CD8-positive, alpha-beta memory T cell (primary cell): Measurements from ENCODE around the gene TPSD1. TPM values are rescaled to one million over a fixed set of nuclear protein-coding genes. Genes with fewer than 3 reads are reported as not detected.

Experiments used
- CTCF ChIA-PET: fragments of 350-600 bp; sonication (Branson Sonifier 250); formaldehyde crosslinking; loops from one replicate; lab custom pipeline; 2021; ENCODE audit warnings: antibody characterized with exemption; lab: Charles Lee
- POLR2A ChIA-PET: fragments of 350-600 bp; sonication (Branson Sonifier 250); formaldehyde crosslinking; loops from one replicate; lab custom pipeline; 2021; ENCODE audit warnings: antibody characterized with exemption; lab: Charles Lee
- DNase-seq, 5 donors: peaks; one replicate each; pipeline versions ENCODE4 v3.0.0 to v3.0.0-alpha.2; 2020 to 2022; ENCODE audit warnings: mixed read lengths in 1 of 5
- H3K27ac ChIP-seq: one replicate; pipeline ENCODE4 v1.7.0; 2013; ENCODE audit warnings: low read depth, mild to moderate bottlenecking, low read length, moderate library complexity
- H3K27me3 ChIP-seq: 2 replicates; pipeline ENCODE4 v1.7.0; 2013; ENCODE audit warnings: low read length, mild to moderate bottlenecking; ENCODE audit not compliant: insufficient read depth, poor library complexity, severe bottlenecking
- H3K36me3 ChIP-seq: 2 replicates; pipeline ENCODE4 v1.7.0; 2013; ENCODE audit warnings: mild to moderate bottlenecking, low read length, moderate library complexity; ENCODE audit not compliant: insufficient read depth
- H3K4me1 ChIP-seq: 2 replicates; pipeline ENCODE4 v1.7.0; 2013; ENCODE audit warnings: mild to moderate bottlenecking, low read length, moderate library complexity; ENCODE audit not compliant: insufficient read depth
- H3K4me3 ChIP-seq: 2 replicates; pipeline ENCODE4 v1.7.0; 2013; ENCODE audit warnings: mild to moderate bottlenecking, low read length
- H3K9me3 ChIP-seq: 2 replicates; pipeline ENCODE4 v1.7.0; 2013; ENCODE audit warnings: mild to moderate bottlenecking, low read length
- H3K27ac Mint-ChIP-seq, 8 donors: one replicate each; pipeline ENCODE4 v1.8.0; 2020 to 2021; ENCODE audit warnings: mixed read lengths in 8 of 8, mild to moderate bottlenecking in 6 of 8, inconsistent platforms in 3 of 8, moderate library complexity in 3 of 8
- H3K27me3 Mint-ChIP-seq, 2 donors: one replicate each; pipeline ENCODE4 v1.8.0; 2020 to 2021; ENCODE audit warnings: mixed read lengths in 2 of 2, mild to moderate bottlenecking in 1 of 2, moderate library complexity in 1 of 2
- H3K36me3 Mint-ChIP-seq, 3 donors: one replicate each; pipeline ENCODE4 v1.8.0; 2020 to 2021; ENCODE audit warnings: mixed read lengths in 3 of 3, inconsistent platforms in 1 of 3, mild to moderate bottlenecking in 1 of 3
- H3K4me1 Mint-ChIP-seq, 3 donors: one replicate each; pipeline ENCODE4 v1.8.0; 2020 to 2021; ENCODE audit warnings: mixed read lengths in 3 of 3, inconsistent platforms in 1 of 3, mild to moderate bottlenecking in 1 of 3
- H3K4me3 Mint-ChIP-seq, 7 donors: one replicate each; pipeline ENCODE4 v1.8.0; 2020 to 2021; ENCODE audit warnings: mixed read lengths in 7 of 7, mild to moderate bottlenecking in 6 of 7, moderate library complexity in 4 of 7, inconsistent platforms in 2 of 7
- H3K9me3 Mint-ChIP-seq, 5 donors: one replicate each; pipeline ENCODE4 v1.8.0; 2020 to 2022; ENCODE audit warnings: mixed read lengths in 5 of 5, mild to moderate bottlenecking in 3 of 5, moderate library complexity in 2 of 5, inconsistent platforms in 1 of 5
- polyA plus RNA-seq: library from polyadenylated mRNA; unstranded; fragments of 300-500 nt; fragmentation: Illumina TruSeq; gene quantifications from one replicate; pipeline ENCODE4 v1.2.3, GENCODE V29; 2021
- total RNA-seq, 2 experiments: library from RNA; stranded (reverse); gene quantifications; one replicate each; pipeline ENCODE4 v1.2.3, GENCODE V29; 2021

Gene TPSD1
- total and polyA plus RNA-seq, 3 experiments from 2014 or later: not detected

DNA sequence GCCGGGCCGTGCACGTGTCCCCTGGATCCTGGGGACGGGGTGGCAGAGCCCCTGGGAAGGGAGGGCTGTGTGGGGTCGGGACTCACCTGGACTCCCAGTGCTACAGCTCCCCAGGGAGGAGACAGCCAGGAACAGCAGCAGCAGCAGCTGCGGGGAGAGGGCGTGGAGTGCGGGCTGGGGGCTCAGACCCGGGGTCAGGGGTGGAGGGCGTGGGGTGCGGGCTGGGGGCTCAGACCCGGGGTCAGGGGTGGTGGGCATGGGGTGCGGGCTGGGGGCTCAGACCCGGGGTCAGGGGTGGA, 20.7 kb downstream of the TPSD1 start:
- Histone ChIP-seq H3K36me3 (no peaks in the 10 kb centered on the region), H3K27ac (no peak overlapping the region), H3K4me1 (no peaks in the 10 kb centered on the region), H3K27me3 (peaks cover 4% of the 10 kb centered on the region), H3K4me3 (no peak overlapping the region), H3K9me3 (no peaks in the 10 kb centered on the region)
- DNase-seq: no peak
- no peaks in the 10 kb centered on the region for H3K36me3 Mint-ChIP-seq
- H3K4me3 Mint-ChIP-seq: no peak overlapping the region
- peaks cover 12 to 18% of the 10 kb centered on the region in 2 donors for H3K27me3 Mint-ChIP-seq
- POLR2A ChIA-PET: no interaction called here
- H3K9me3 Mint-ChIP-seq: peaks cover 0 to 2% (median 0%) of the 10 kb centered on the region in 5 donors
- peaks cover 0 to 5% (median 0%) of the 10 kb centered on the region in 3 donors for H3K4me1 Mint-ChIP-seq
- CTCF ChIA-PET: no interaction called here
- H3K27ac Mint-ChIP-seq: no peak overlapping the region

DNA sequence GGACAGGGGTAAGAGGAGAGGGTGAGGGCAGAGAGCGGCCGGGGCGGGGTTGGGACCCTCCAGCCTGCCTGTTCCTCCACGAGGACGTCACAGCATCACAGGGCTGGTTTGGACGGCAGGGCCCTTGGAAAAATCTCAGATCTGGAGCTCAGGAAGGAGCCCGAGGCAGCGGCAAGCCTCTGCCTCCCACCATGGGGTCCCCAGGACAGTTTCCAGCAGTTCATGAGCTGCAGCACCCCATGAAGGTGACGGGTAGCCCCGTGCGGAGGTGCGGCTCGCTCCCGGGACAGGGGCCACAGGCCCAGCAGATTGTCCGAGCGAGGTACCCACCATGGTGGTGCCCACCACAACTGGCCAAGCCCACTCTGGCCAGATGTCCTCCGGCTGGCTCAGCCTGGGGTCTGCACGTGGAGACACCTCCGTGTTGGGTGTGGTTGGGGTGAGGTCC, 21.3 kb downstream of the TPSD1 start:
- POLR2A ChIA-PET: no interaction called here

DNA sequence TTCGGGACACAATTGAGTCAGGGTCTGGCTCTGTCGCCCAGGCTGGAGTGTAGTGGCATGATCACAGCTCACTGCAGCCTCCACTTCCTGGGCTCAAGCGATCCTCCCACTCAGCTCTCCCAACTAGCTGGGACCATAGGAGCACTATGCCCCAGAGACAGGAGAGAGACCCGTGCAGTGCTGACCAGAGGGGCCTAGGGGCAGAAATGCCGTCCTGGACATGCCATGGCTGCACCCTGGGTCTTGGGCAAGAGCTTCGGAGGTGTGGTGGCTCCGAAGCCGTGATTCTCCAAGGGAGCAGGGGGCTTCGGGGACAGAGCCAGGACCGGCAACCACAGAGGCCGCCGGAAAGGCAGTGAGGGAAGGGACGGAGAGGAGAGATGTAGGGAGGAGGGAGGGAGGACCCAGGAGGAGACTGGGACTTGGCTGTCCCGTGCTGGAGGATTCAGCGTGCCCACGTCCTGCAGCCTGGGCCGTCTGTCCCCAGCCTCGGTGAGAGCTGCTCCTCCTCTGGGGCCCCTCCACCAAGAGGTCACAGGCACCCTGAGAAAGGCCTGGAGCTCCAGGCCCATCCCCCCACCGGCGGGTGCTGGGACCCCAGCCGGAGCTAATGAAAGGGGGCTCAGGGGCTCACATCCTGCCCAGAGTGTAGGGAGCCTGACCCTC, 21.9 kb downstream of the TPSD1 start:
- Histone ChIP-seq H3K4me3 (no peak overlapping the region), H3K27ac (no peak overlapping the region), H3K27me3 (peaks cover 4% of the 10 kb centered on the region), H3K36me3 (no peaks in the 10 kb centered on the region), H3K4me1 (no peaks in the 10 kb centered on the region), H3K9me3 (no peaks in the 10 kb centered on the region)
- Mint-ChIP-seq H3K36me3 (no peaks in the 10 kb centered on the region), H3K27ac (no peak overlapping the region), H3K4me1 (peaks cover 0 to 3% (median 0%) of the 10 kb centered on the region in 3 donors), H3K4me3 (no peak overlapping the region), H3K9me3 (peaks cover 0 to 2% (median 0%) of the 10 kb centered on the region in 5 donors), H3K27me3 (peaks cover 12 to 20% of the 10 kb centered on the region in 2 donors)
- no peak for DNase-seq
- ChIA-PET CTCF (no interaction called here), POLR2A (no interaction called here)

More for the DNA sequence above, 21.3 kb downstream of the TPSD1 start:
- no peak overlapping the region for H3K27ac ChIP-seq
- H3K9me3 ChIP-seq: no peaks in the 10 kb centered on the region
- peaks cover 4% of the 10 kb centered on the region for H3K27me3 ChIP-seq
- Mint-ChIP-seq H3K4me3 (no peak overlapping the region), H3K36me3 (no peaks in the 10 kb centered on the region), H3K4me1 (peaks cover 0 to 5% (median 0%) of the 10 kb centered on the region in 3 donors), H3K27me3 (peaks cover 12 to 18% of the 10 kb centered on the region in 2 donors), H3K27ac (no peak overlapping the region), H3K9me3 (peaks cover 0 to 2% (median 0%) of the 10 kb centered on the region in 5 donors)
- DNase-seq: no peak
- CTCF ChIA-PET: no interaction called here
- H3K4me1 ChIP-seq: no peaks in the 10 kb centered on the region
- H3K36me3 ChIP-seq: no peaks in the 10 kb centered on the region
- H3K4me3 ChIP-seq: no peak overlapping the region

DNA sequence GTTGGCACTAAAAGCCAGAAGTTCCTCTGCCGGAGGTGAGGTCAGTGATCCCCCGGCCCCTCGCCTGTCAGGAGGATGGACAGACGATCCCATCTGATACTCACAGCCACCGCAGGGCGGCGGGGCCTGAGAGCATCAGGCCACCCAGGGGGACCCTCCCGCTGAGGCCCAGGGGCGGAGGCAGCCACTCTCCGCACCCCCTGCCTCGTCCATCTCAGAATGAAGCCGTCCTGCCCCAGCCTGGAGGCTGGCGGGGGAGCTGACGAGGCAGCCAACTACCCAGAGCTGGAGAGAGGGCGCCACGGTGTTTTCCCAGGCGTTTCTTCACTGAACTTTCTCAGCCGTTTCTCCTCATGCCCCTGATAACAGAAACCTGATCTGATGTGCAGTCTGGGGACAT, 22.6 kb downstream of the TPSD1 start:
- Histone ChIP-seq H3K4me3 (no peak overlapping the region), H3K27ac (no peak overlapping the region), H3K27me3 (peaks cover 4% of the 10 kb centered on the region), H3K36me3 (no peaks in the 10 kb centered on the region), H3K9me3 (no peaks in the 10 kb centered on the region), H3K4me1 (no peaks in the 10 kb centered on the region)
- Mint-ChIP-seq H3K27ac (no peak overlapping the region), H3K4me1 (no peaks in the 10 kb centered on the region), H3K9me3 (peaks cover 0 to 2% (median 0%) of the 10 kb centered on the region in 5 donors), H3K4me3 (no peak overlapping the region), H3K27me3 (peaks cover 5 to 15% of the 10 kb centered on the region in 2 donors), H3K36me3 (no peaks in the 10 kb centered on the region)
- DNase-seq: no peak
- CTCF ChIA-PET: no interaction called here
- POLR2A ChIA-PET: interaction anchor here (0.6 kb wide), 1 partner anchor 151 kb away, joined by 3 read pairs; no protein-coding TSS in a partner anchor

DNA sequence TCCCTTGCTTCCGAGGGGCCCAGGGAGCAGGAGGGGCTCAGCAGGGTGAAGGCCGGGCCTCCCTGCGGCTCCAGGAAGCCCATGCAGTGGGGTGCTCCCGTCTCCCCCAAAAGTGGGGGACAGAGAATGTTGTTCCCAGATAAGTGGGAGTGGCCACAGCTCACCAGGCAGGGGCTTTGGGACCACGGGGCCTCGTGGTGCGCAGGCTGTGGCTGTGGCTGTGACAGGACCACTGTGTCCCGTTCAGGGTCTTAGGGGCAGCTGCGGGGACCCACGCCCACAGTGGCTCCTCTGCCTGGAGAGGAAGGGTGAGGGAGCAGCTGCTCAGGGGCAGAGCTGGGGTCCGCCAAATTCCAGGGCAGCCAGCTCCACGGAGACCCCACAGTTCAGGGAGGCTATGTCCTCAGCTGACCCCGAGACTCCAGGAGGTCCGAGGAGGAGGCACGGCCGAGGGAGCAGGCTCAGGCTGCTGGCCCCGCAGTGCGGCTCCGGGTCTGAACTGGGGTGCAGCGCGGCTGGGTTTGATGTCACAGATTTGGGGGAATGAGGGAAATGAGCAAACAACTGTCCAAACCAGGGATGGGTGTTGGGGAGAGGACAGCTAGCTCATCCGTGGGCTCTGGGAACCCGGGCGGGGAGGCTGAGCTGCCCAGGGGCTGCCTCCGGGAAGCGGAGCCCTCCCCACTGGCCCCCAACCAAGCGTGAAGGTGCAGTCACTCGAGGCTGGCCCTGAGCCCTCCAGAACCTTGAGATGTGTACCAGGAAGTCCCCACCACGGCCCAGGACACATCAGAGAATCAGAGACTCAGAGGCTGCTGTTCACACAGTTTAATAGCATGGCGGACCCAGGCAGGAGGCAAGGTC, 23.4 kb downstream of the TPSD1 start:
- H3K27me3 ChIP-seq: peaks cover 4% of the 10 kb centered on the region
- ChIA-PET CTCF (no interaction called here), POLR2A (no interaction called here)
- no peak overlapping the region for H3K4me3 ChIP-seq
- H3K36me3 ChIP-seq: no peaks in the 10 kb centered on the region
- DNase-seq: no peak
- H3K9me3 ChIP-seq: no peaks in the 10 kb centered on the region
- H3K4me1 ChIP-seq: no peaks in the 10 kb centered on the region
- no peaks in the 10 kb centered on the region for H3K36me3 Mint-ChIP-seq
- peaks cover 0 to 2% (median 0%) of the 10 kb centered on the region in 5 donors for H3K9me3 Mint-ChIP-seq
- H3K4me3 Mint-ChIP-seq: no peak overlapping the region
- no peak overlapping the region for H3K27ac ChIP-seq
- H3K27me3 Mint-ChIP-seq: peaks cover 3 to 15% of the 10 kb centered on the region in 2 donors
- no peaks in the 10 kb centered on the region for H3K4me1 Mint-ChIP-seq
- H3K27ac Mint-ChIP-seq: no peak overlapping the region

DNA sequence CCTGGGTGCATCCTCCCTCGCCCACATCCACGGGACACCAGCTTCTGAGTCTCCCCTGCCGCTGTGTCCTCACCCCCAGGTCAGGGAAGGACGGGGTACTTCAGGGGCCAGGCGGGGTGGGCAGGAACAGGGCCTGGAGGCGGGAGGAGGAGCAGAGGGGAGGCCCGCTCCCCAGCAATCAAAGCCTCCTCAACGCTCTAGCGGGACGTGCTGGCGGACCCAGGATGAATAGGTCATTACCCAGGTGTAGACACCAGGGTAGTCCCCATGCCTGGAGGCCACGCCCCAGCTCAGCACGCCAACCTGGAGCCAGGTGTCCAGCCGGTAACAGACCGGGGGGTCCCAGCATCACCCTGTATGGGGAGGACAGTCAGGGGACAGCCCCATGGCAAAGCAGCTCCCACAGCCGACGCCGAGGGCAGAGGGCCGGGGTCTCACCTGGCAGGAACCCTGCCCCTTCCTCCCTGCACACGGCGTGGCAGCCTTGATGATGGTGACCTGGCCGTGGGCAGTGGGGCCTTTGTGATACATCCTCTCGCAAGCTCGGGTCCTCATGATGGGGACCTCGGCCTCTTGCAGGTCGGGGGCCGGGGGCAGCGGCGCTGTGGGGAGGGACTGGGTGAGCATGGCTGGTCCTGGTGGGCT, 24.2 kb downstream of the TPSD1 start:
- peaks cover 0 to 2% (median 0%) of the 10 kb centered on the region in 5 donors for H3K9me3 Mint-ChIP-seq
- no peak overlapping the region for H3K4me3 ChIP-seq
- no peaks in the 10 kb centered on the region for H3K9me3 ChIP-seq
- H3K27ac Mint-ChIP-seq: no peak overlapping the region
- no peaks in the 10 kb centered on the region for H3K4me1 ChIP-seq
- no peak for DNase-seq
- ChIA-PET CTCF (no interaction called here), POLR2A (no interaction called here)
- H3K27ac ChIP-seq: no peak overlapping the region
- no peaks in the 10 kb centered on the region for H3K36me3 ChIP-seq
- no peak overlapping the region for H3K4me3 Mint-ChIP-seq
- H3K4me1 Mint-ChIP-seq: no peaks in the 10 kb centered on the region
- H3K27me3 ChIP-seq: peaks cover 4% of the 10 kb centered on the region
- H3K36me3 Mint-ChIP-seq: no peaks in the 10 kb centered on the region
- H3K27me3 Mint-ChIP-seq: peaks cover 3 to 15% of the 10 kb centered on the region in 2 donors

DNA sequence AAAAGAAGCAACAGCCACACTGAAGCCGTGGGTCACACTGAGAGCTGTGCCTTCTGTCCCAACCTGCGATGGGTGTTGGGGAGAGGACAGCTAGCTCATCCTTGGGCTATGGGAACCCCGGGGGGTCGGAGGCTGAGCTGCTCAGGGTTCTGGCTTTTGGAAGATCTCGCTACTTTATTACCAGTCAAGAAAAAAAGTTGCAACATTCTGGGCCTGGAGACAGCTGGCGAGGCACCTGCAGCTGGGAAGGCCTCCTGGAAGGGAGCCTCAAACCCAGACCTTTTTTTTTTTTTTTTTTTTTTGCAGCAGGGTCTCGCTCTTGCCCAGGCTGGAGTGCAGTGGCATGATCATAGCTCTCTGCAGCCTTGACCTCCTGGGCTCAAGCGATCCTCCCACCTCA, 24.9 kb downstream of the TPSD1 start:
- Histone ChIP-seq H3K9me3 (no peaks in the 10 kb centered on the region), H3K4me3 (no peak overlapping the region), H3K36me3 (no peaks in the 10 kb centered on the region), H3K27ac (no peak overlapping the region), H3K4me1 (no peaks in the 10 kb centered on the region), H3K27me3 (peaks cover 4% of the 10 kb centered on the region)
- H3K27ac Mint-ChIP-seq: peak overlapping the region in 1 of 8 donors; percentile 26
- H3K4me3 Mint-ChIP-seq: no peak overlapping the region
- ChIA-PET POLR2A (no interaction called here), CTCF (no interaction called here)
- H3K4me1 Mint-ChIP-seq: no peaks in the 10 kb centered on the region
- no peaks in the 10 kb centered on the region for H3K36me3 Mint-ChIP-seq
- H3K9me3 Mint-ChIP-seq: peaks cover 0 to 2% (median 0%) of the 10 kb centered on the region in 5 donors
- H3K27me3 Mint-ChIP-seq: peaks cover 2 to 10% of the 10 kb centered on the region in 2 donors
- no peak for DNase-seq

DNA sequence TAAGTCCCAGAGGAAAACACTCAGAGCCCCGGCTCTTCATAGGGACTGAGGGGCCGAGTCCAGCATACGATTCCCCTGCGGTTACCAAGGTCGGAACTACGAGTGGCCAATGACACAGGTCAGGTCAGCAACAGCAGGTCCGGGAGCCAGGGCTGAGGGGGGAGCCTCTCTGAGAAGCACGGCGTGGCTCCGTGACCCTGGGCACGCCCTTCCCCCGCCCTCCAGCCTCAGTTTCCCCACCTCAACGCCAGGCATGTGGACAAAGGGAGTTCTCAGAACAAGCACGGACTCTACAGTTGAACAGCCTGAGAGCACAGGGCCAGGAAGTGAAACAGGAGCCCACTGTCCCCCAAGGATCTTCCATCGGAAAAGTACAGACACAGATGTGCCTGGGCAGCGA, 25.6 kb downstream of the TPSD1 start:
- POLR2A ChIA-PET: no interaction called here
- H3K4me1 Mint-ChIP-seq: no peaks in the 10 kb centered on the region
- CTCF ChIA-PET: no interaction called here
- H3K27me3 Mint-ChIP-seq: peaks cover 0 to 10% of the 10 kb centered on the region in 2 donors
- Histone ChIP-seq H3K4me3 (no peak overlapping the region), H3K4me1 (no peaks in the 10 kb centered on the region), H3K27ac (no peak overlapping the region), H3K9me3 (no peaks in the 10 kb centered on the region), H3K27me3 (peaks cover 4% of the 10 kb centered on the region), H3K36me3 (no peaks in the 10 kb centered on the region)
- H3K36me3 Mint-ChIP-seq: no peaks in the 10 kb centered on the region
- H3K9me3 Mint-ChIP-seq: peaks cover 0 to 2% (median 0%) of the 10 kb centered on the region in 5 donors
- no peak overlapping the region for H3K27ac Mint-ChIP-seq
- no peak for DNase-seq
- no peak overlapping the region for H3K4me3 Mint-ChIP-seq
